Measurements from ENCODE around the gene RPS2. TPM values are rescaled to one million over a fixed set of nuclear protein-coding genes. Genes with fewer than 3 reads are reported as not detected.
A peak's percentile ranks its signal among the peaks of the same experiment; 100 is the strongest.
"Not testable (repeated sequence)": the region's sequence is repeated elsewhere in the genome, so short reads cannot be mapped to it uniquely, and the experiment has no call there.

Gene RPS2
- total RNA-seq, 2 donors from 2014 or later, result 2,300 to 2,472 TPM

DNA sequence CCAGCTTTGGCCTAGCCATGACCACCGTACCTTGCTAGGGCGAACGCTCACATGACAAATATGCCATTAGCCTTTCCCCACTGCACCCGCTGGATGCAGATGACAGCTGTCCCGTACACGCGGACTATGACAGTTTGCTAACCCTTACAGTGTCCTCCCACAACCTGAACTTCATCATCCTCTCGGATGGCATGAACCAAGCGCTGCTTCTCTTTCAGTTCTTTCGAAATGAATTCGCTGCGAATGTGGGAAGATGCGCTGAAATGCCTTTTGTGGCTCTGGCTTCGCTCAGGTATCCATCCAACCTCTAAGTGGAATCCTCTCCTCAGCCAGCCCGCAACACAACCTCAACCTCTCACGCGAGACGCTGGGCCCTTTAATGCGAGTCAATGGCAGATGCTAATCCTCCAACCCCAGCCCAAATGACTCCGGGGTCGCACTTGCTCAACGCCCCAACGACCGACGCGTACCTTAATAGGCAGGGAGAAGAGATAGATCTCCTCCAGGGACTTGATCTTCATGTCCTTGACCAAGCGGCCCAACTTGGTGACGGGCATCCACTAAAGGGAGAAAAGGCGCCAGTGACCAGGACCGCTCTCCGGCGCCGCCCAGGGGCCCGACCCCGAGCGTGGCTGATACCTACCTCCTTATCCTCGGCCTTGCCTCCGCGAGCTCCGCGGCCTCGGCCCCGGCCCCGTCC, 670 bp downstream of the RPS2 start:
- H3K4me3 ChIP-seq, result peak overlapping the region; percentile 20 to 68
- H3K27ac ChIP-seq, result peak overlapping the region; percentile 90 to 97 (median 95)
- WGBS, 2 donors, result 5 to 22% methylated on average over 26 to 42 of the region's 44 CpGs
- peaks cover 46% of the 10 kb centered on the region for H3K4me1 ChIP-seq
- no peaks in the 10 kb centered on the region for H3K9me3 ChIP-seq
- intact Hi-C loops (cut with DNase I), result no loop called here
- TF ChIP-seq POLR2A (IDR thresholded peaks at IDR 0.05), result no peak
- TF ChIP-seq, protein P1, sequence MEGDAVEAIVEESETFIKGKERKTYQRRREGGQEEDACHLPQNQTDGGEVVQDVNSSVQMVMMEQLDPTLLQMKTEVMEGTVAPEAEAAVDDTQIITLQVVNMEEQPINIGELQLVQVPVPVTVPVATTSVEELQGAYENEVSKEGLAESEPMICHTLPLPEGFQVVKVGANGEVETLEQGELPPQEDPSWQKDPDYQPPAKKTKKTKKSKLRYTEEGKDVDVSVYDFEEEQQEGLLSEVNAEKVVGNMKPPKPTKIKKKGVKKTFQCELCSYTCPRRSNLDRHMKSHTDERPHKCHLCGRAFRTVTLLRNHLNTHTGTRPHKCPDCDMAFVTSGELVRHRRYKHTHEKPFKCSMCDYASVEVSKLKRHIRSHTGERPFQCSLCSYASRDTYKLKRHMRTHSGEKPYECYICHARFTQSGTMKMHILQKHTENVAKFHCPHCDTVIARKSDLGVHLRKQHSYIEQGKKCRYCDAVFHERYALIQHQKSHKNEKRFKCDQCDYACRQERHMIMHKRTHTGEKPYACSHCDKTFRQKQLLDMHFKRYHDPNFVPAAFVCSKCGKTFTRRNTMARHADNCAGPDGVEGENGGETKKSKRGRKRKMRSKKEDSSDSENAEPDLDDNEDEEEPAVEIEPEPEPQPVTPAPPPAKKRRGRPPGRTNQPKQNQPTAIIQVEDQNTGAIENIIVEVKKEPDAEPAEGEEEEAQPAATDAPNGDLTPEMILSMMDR (IDR thresholded peaks at IDR 0.05), result peak in 3 of 7 experiments; percentile 15 to 30 (median 15)
- no peaks in the 10 kb centered on the region for H3K27me3 ChIP-seq
- H3K36me3 ChIP-seq (replicated peaks in 1 of 2; ENCODE audit: insufficient read depth in 1 of 2, low read depth in 2 of 2), result peaks cover 4 to 8% of the 10 kb centered on the region in 2 donors
- DNase-seq, result peak in 2 of 4 donors; percentile 50 to 59
- ATAC-seq, result peak; percentile 23

DNA sequence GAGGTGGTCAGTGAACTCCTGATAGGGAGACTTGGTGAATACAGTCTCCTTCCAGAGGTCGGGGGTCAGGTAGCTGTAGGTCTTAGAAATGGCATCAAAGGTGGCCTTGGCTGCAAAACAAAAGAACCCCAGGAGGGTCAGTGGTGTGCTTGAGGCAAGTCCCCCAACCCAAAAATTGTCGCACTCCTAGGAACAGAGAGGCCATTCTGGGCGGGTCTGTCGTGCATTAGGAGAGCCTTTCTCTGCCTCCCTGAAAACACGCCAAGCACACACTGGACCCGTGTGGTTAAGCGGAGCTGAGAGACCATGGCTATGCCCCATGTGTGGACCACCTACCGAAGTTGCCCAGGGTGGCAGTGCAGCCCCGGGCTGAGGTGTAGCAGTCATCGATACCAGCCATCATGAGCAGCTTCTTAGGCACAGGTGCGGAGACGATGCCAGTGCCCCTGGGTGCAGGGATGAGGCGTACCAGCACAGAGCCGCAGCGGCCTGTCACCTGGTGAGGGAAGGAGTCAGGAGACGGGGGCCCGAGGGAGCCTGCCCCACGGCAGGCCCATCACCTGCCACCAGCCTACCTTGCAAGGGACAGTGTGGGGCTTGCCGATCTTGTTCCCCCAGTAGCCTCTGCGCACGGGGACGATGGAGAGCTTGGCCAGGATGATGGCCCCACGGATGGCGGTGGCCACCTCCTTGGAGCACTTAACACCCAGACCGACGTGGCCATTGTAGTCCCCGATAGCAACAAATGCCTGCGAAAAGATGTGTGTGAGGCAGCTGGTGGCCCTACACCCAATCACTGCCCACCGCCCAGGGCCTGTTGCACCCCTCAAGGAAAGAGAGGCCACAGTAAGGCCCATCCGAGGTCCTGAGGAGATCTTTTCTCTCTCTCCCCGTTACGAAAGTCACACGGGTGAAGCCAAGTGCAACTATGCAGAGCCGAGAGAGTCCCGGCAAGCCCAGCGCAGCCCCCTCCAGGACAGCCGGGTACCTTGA, 2.2 kb downstream of the RPS2 start:
- H3K27me3 ChIP-seq; DNase-seq; H3K9me3 ChIP-seq; H3K36me3 ChIP-seq (replicated peaks in 1 of 2; ENCODE audit: insufficient read depth in 1 of 2, low read depth in 2 of 2); intact Hi-C loops (cut with DNase I); ATAC-seq: not testable (repeated sequence)
- peaks cover 50% of the 10 kb centered on the region for H3K4me1 ChIP-seq
- 72 to 80% methylated on average over 14 to 33 of the region's 37 CpGs for WGBS, 2 donors
- H3K27ac ChIP-seq, result peak overlapping the region in 3 of 4 donors; percentile 3 to 97 (median 21)
- H3K4me3 ChIP-seq, result peak overlapping the region in 1 of 2 donors; percentile 68

DNA sequence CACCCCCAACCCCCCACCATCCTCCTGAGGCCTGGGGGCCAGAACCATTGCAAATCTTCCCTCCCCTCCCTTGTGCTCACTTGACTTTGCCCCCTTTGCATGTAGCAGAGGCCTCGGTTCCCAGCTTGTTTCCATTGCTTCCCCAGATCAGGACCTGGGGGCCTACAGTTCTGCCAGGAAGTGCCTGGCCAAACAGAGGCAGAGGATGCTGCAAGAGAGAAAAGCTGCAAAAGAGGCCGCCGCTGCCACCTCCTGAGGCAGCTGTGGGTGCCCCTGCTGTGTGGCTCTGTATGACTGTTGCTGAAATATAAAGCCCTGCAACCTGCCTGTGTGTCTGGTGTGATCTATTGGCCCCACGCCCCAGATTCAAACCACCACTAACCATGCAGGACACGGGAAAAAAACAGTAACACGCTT, 3.0 kb downstream of the RPS2 start:
- TF ChIP-seq POLR2A (IDR thresholded peaks at IDR 0.05), result no peak
- TF ChIP-seq, protein P1 (IDR thresholded peaks at IDR 0.05), result no peak
- ATAC-seq, result no peak
- no peak overlapping the region for H3K4me3 ChIP-seq
- DNase-seq, result no peak
- H3K27ac ChIP-seq, result no peak overlapping the region
- peaks cover 4 to 8% of the 10 kb centered on the region in 2 donors for H3K36me3 ChIP-seq (replicated peaks in 1 of 2; ENCODE audit: insufficient read depth in 1 of 2, low read depth in 2 of 2)
- peaks cover 50% of the 10 kb centered on the region for H3K4me1 ChIP-seq
- WGBS, 2 donors, result 44 to 45% methylated on average over 4 to 6 of the region's 6 CpGs
- H3K27me3 ChIP-seq, result no peaks in the 10 kb centered on the region
- no peaks in the 10 kb centered on the region for H3K9me3 ChIP-seq
- intact Hi-C loops (cut with DNase I), result no loop called here

DNA sequence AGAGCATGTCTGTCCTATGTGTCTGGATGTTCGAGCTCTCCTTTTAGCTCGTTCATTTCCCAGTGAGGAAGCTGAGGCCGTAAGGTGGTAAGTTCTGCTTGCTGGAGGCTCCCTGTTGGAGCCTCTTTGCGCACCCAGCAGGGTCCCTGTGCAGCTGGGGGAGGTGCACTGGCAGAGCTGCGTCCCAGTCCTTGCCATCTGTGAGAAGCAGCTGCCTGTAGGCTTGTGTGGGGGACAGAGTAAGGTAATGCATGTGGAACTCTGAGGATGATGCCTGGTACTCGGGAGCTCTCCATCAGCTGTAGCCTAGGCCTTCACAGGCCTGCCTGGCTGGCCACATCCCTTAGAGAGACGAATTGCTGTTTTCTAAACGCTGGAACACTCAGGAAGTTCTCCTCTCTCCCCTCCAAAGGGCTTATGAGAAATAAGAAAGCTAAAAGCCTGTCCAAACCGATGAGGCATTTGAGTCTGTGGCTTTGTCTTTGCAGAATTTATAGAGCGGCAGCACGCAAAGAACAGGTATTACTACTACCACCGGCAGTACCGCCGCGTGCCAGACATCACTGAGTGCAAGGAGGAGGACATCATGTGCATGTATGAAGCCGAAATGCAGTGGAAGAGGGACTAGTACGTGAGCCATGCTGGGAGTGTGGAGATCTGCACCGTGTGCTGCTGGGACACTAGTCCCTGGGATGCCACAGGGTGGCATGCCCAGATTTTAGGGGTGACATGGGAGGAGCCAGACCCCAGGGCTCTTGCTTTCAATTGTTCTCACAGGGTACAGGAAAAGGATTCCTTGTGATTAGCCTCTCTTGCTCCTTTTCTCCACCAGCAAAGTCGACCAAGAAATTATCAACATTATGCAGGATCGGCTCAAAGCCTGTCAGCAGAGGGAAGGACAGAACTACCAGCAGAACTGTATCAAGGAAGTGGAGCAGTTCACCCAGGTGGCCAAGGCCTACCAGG, 3.7 kb downstream of the RPS2 start:
- Histone ChIP-seq H3K9me3 (no peaks in the 10 kb centered on the region), H3K4me3 (no peak overlapping the region), H3K4me1 (peaks cover 50% of the 10 kb centered on the region), H3K36me3 (replicated peaks in 1 of 2; ENCODE audit: insufficient read depth in 1 of 2, low read depth in 2 of 2) (peaks cover 4 to 8% of the 10 kb centered on the region in 2 donors), H3K27me3 (no peaks in the 10 kb centered on the region), H3K27ac (peak overlapping the region in 3 of 4 donors; percentile 15 to 85 (median 75))
- no peak for ATAC-seq
- 37 to 38% methylated on average over 20 of the region's 20 CpGs for WGBS, 2 donors
- intact Hi-C loops (cut with DNase I), result no loop called here
- peak in 2 of 4 donors; percentile 20 to 46 for DNase-seq
- TF ChIP-seq, protein P1 (IDR thresholded peaks at IDR 0.05), result no peak
- TF ChIP-seq POLR2A (IDR thresholded peaks at IDR 0.05), result peak in 2 of 3 donors; percentile 30 to 38

All from body of pancreas (tissue), 4 donors.